Vagina (tissue), 2 donors: ENCODE results near the gene SNX24.

Source experiments
- CTCF ChIP-seq, 3 experiments: fragments of 450-650 bp in 2 of 3; fragments of 200-600 bp in 1 of 3; sonication (generic) in 1 of 3; IDR thresholded peaks; one replicate each; pipeline ENCODE4 v1.5.1; 2017 to 2019; ENCODE audit warnings: antibody characterized with exemption in 3 of 3, mild to moderate bottlenecking in 2 of 3, moderate library complexity in 2 of 3
- POLR2A ChIP-seq, 2 donors: fragments of 450-650 bp; IDR thresholded peaks; one replicate each; pipeline ENCODE4 v1.6.1; 2017; ENCODE audit warnings: antibody characterized with exemption in 2 of 2, mild to moderate bottlenecking in 2 of 2, moderate library complexity in 2 of 2
- POLR2AphosphoS5 ChIP-seq, 2 donors: sonication (generic); formaldehyde crosslinking; IDR thresholded peaks; one replicate each; pipeline ENCODE4 v1.9.0; 2017; ENCODE audit warnings: antibody characterized with exemption in 2 of 2, mild to moderate bottlenecking in 2 of 2, low read depth in 1 of 2; ENCODE audit not compliant: insufficient read depth in 1 of 2

GRCh38 chr5:123044926-123045617, 199.7 kb downstream of the SNX24 start:
- TF ChIP-seq POLR2AphosphoS5 (IDR thresholded peaks at IDR 0.05; ENCODE audit: insufficient read depth in 1 of 2, low read depth in 1 of 2) (no peak), CTCF (IDR thresholded peaks at IDR 0.05) (no peak), POLR2A (IDR thresholded peaks at IDR 0.05) (no peak)
